Testis (tissue), 2 donors: ENCODE results near the gene TGFB1.

Experiments used
- POLR2A ChIP-seq: fragments of 450-650 bp; IDR thresholded peaks from one replicate; pipeline ENCODE4 v1.6.1; 2017; ENCODE audit warnings: antibody characterized with exemption, mild to moderate bottlenecking, moderate library complexity
- TF ChIP-seq, protein P1 (sequence below), 3 experiments: fragments of 450-650 bp in 2 of 3; fragments of 200-600 bp in 1 of 3; sonication (generic) in 1 of 3; IDR thresholded peaks; one replicate each; pipeline ENCODE4 v1.5.1; 2016 to 2019; ENCODE audit warnings: antibody characterized with exemption in 3 of 3, mild to moderate bottlenecking in 2 of 3, moderate library complexity in 1 of 3

GRCh38 chr19:41330946-41331678, 22.6 kb downstream of the TGFB1 start:
- no peak for TF ChIP-seq POLR2A
- TF ChIP-seq, protein P1, sequence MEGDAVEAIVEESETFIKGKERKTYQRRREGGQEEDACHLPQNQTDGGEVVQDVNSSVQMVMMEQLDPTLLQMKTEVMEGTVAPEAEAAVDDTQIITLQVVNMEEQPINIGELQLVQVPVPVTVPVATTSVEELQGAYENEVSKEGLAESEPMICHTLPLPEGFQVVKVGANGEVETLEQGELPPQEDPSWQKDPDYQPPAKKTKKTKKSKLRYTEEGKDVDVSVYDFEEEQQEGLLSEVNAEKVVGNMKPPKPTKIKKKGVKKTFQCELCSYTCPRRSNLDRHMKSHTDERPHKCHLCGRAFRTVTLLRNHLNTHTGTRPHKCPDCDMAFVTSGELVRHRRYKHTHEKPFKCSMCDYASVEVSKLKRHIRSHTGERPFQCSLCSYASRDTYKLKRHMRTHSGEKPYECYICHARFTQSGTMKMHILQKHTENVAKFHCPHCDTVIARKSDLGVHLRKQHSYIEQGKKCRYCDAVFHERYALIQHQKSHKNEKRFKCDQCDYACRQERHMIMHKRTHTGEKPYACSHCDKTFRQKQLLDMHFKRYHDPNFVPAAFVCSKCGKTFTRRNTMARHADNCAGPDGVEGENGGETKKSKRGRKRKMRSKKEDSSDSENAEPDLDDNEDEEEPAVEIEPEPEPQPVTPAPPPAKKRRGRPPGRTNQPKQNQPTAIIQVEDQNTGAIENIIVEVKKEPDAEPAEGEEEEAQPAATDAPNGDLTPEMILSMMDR (IDR thresholded peaks at IDR 0.05): no peak
